GM19193 (cell line): ENCODE measurements around the gene ILK.

ENCODE experiments used
- POLR2A ChIP-seq: IDR thresholded peaks from 4 replicates; pipeline ENCODE4 v1.6.1; 2011; ENCODE audit not compliant: insufficient read depth, insufficient read length; ENCODE audit errors: extremely low read depth

ILK gene

GRCh38 chr11:6603287-6604080, at the start of gene ILK, which contains the start of gene RRP8:
ILK (plus strand) TSS chr11:6603774; CDS start chr11:6604272, 498 bp downstream.
RRP8 (minus strand) TSS chr11:6603616; CDS start chr11:6603502, 114 bp downstream.
- peak; percentile 80 for TF ChIP-seq POLR2A

- TF ChIP-seq POLR2A, result no peak
These were observed 48.5 kb upstream of the ILK start for GRCh38 chr11:6554828-6555706.

GRCh38 chr11:6556139-6556949, 47.2 kb upstream of the ILK start:
- TF ChIP-seq POLR2A, result no peak

- no peak for TF ChIP-seq POLR2A
These were observed 46.5 kb upstream of the ILK start for GRCh38 chr11:6557063-6557462.

GRCh38 chr11:6557761-6558674, 45.6 kb upstream of the ILK start:
- no peak for TF ChIP-seq POLR2A

- no peak for TF ChIP-seq POLR2A
These were observed 44.2 kb upstream of the ILK start for GRCh38 chr11:6559369-6559768.

- no peak for TF ChIP-seq POLR2A
These were observed 42.3 kb upstream of the ILK start for GRCh38 chr11:6561288-6561687.

GRCh38 chr11:6563121-6563619, 40.4 kb upstream of the ILK start:
- TF ChIP-seq POLR2A, result no peak

GRCh38 chr11:6563667-6564066, 39.9 kb upstream of the ILK start:
- TF ChIP-seq POLR2A, result no peak

- TF ChIP-seq POLR2A, result no peak
These were observed 38.2 kb upstream of the ILK start for GRCh38 chr11:6565325-6565724.

- TF ChIP-seq POLR2A, result no peak
These were observed 37.4 kb upstream of the ILK start for GRCh38 chr11:6565988-6566703.

- no peak for TF ChIP-seq POLR2A
These were observed 36.7 kb upstream of the ILK start for GRCh38 chr11:6566704-6567370.
